ENCODE data around the gene CEP290.
"Not testable (repeated sequence)": the region's sequence is repeated elsewhere in the genome, so short reads cannot be mapped to it uniquely, and the experiment has no call there.

Gene CEP290

DNA sequence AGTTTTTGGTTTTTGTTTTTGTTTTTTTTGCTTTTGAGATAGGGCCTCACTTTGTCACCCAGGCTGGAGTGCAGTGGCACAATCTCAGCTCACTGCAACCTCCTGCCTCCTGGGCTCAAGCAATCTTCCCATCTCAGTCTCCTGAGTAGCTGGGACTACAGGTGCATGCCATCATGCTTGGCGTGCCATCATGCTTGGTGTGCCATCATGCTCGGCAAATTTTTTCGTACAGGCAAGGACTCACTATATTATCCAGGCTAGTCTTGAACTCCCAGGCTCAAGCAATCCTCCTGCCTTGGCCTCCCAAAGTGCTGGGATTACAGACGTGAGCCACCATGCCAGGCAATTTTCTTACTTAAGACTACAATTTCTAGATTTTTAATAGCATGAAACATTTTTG lies 2.2 kb downstream of the CEP290 start:
- not testable (repeated sequence) for H3K4me1 ChIP-seq (ENCODE audit: insufficient read depth, low read length); H3K27me3 ChIP-seq (ENCODE audit: control insufficient read depth in 1 of 2, insufficient read depth in 2 of 2, low read length in 2 of 2); H3K4me3 ChIP-seq (ENCODE audit: low read depth in 1 of 2, low read length in 2 of 2); H3K27ac ChIP-seq (ENCODE audit: low read depth, low read length); H3K9me3 ChIP-seq (ENCODE audit: low read length); H3K36me3 ChIP-seq (ENCODE audit: insufficient read depth, low read length); H3K9ac ChIP-seq (ENCODE audit: low read length)

DNA sequence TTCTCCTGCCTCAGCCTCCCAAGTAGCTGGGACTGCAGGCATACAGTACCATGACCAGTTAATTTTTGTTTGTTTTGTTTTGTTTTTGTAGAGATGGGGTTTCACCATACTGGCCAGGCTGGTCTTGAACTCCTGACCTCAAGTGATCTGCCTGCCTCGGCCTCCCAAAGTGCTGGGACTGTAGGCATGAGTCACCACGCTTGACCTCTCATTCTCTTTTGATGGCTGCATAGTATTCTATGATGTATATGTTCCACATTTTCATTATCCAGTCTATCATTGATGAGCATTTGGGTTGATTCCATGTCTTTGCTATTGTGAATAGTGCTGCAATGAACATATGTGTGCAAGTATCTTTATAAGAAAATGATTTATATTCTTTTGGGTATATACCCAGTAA lies 8.7 kb downstream of the CEP290 start:
- H3K9ac ChIP-seq (ENCODE audit: low read length); H3K4me3 ChIP-seq (ENCODE audit: low read depth in 1 of 2, low read length in 2 of 2); H3K27ac ChIP-seq (ENCODE audit: low read depth, low read length); H3K36me3 ChIP-seq (ENCODE audit: insufficient read depth, low read length); H3K9me3 ChIP-seq (ENCODE audit: low read length); H3K4me1 ChIP-seq (ENCODE audit: insufficient read depth, low read length); H3K27me3 ChIP-seq (ENCODE audit: control insufficient read depth in 1 of 2, insufficient read depth in 2 of 2, low read length in 2 of 2): not testable (repeated sequence)

DNA sequence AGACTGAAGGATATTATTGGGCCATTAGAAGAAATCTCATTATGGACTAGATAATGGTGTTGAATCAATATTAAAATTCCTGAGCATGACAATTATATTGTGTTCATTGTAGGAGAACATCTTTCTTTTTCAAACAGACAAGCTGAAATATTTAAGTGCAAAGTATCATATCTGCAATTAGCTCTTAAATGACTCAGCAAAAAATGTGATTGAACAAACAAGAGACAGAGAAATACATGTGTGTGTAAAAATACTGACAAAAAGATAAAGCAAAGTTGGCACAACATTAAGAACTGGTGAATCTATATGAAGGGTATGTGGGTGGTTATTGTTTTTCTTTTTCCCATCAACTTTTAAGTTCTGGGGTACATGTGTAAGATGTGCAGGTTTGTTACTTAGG lies 9.5 kb downstream of the CEP290 start:
- Histone ChIP-seq H3K4me3 (ENCODE audit: low read depth in 1 of 2, low read length in 2 of 2) (no peak overlapping the region), H3K9ac (ENCODE audit: low read length) (no peak overlapping the region), H3K27ac (ENCODE audit: low read depth, low read length) (no peak overlapping the region), H3K27me3 (ENCODE audit: control insufficient read depth in 1 of 2, insufficient read depth in 2 of 2, low read length in 2 of 2) (no peaks in the 10 kb centered on the region), H3K36me3 (ENCODE audit: insufficient read depth, low read length) (no peaks in the 10 kb centered on the region), H3K4me1 (ENCODE audit: insufficient read depth, low read length) (no peaks in the 10 kb centered on the region), H3K9me3 (ENCODE audit: low read length) (no peaks in the 10 kb centered on the region)

DNA sequence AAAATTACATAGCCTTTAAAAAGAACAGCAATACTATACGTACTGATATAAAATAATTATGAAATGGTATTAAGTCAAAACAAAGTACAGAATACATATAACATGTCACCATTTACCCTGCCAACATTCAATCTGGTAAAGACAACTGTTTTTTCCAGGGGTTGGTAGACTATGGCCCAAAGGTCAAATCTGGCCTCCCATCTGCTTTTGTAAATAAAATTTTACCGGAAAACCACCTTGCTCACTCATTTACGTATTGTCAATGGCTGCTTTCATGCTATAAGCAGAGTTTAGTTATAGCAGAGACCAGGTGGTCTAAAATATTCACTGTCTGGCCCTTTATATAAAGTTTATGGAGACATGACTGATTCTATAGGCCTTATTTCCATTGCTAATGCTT lies 14.0 kb downstream of the CEP290 start:
- H3K9me3 ChIP-seq (ENCODE audit: low read length) = no peaks in the 10 kb centered on the region
- H3K27me3 ChIP-seq (ENCODE audit: control insufficient read depth in 1 of 2, insufficient read depth in 2 of 2, low read length in 2 of 2) = no peaks in the 10 kb centered on the region
- no peaks in the 10 kb centered on the region for H3K36me3 ChIP-seq (ENCODE audit: insufficient read depth, low read length)
- H3K9ac ChIP-seq (ENCODE audit: low read length) = no peak overlapping the region
- no peak overlapping the region for H3K27ac ChIP-seq (ENCODE audit: low read depth, low read length)
- no peaks in the 10 kb centered on the region for H3K4me1 ChIP-seq (ENCODE audit: insufficient read depth, low read length)
- no peak overlapping the region for H3K4me3 ChIP-seq (ENCODE audit: low read depth in 1 of 2, low read length in 2 of 2)

DNA sequence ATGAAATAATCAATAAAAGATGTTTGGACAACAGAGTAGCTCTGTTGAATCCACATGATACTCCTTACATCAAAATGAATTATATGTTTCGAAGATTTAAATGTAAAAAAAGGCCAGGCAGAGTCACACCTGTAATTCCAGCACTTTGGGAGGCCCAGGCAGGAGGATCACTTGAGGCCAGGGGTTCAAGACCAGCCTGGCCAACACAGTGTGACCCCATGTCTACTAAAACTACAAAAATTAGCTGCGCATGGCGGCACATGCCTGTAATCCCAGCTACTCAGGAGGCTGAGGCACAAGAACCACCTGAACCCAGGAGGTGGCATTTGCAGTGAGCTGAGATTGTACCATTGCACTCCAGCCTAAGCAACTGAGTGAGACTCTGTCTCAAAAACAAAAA lies 14.8 kb downstream of the CEP290 start:
- Histone ChIP-seq H3K9ac (ENCODE audit: low read length) (no peak overlapping the region), H3K36me3 (ENCODE audit: insufficient read depth, low read length) (no peaks in the 10 kb centered on the region), H3K9me3 (ENCODE audit: low read length) (no peaks in the 10 kb centered on the region), H3K4me3 (ENCODE audit: low read depth in 1 of 2, low read length in 2 of 2) (no peak overlapping the region), H3K27ac (ENCODE audit: low read depth, low read length) (no peak overlapping the region), H3K4me1 (ENCODE audit: insufficient read depth, low read length) (no peaks in the 10 kb centered on the region), H3K27me3 (ENCODE audit: control insufficient read depth in 1 of 2, insufficient read depth in 2 of 2, low read length in 2 of 2) (no peaks in the 10 kb centered on the region)

DNA sequence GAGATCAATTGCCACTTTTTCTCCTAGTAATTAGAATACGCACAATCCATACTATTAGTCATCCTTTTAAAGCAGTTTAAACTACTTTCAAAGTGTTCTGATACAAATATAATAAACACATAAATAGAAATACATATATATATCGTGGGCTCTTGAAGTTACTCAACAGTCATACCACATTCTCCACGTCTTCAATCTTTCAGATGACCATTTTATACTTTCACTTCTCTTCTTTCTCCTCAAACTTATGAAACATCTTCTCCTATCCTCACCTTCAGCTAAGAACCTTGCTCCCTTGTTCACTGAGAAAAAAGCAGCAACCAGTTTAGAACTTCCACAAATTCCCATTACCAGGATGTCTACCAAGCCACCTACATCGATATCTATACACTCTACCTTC lies 19.2 kb downstream of the CEP290 start:
- Histone ChIP-seq H3K4me1 (ENCODE audit: insufficient read depth, low read length) (no peaks in the 10 kb centered on the region), H3K9me3 (ENCODE audit: low read length) (no peaks in the 10 kb centered on the region), H3K36me3 (ENCODE audit: insufficient read depth, low read length) (no peaks in the 10 kb centered on the region), H3K27ac (ENCODE audit: low read depth, low read length) (no peak overlapping the region), H3K27me3 (ENCODE audit: control insufficient read depth in 1 of 2, insufficient read depth in 2 of 2, low read length in 2 of 2) (no peaks in the 10 kb centered on the region), H3K9ac (ENCODE audit: low read length) (no peak overlapping the region), H3K4me3 (ENCODE audit: low read depth in 1 of 2, low read length in 2 of 2) (no peak overlapping the region)

DNA sequence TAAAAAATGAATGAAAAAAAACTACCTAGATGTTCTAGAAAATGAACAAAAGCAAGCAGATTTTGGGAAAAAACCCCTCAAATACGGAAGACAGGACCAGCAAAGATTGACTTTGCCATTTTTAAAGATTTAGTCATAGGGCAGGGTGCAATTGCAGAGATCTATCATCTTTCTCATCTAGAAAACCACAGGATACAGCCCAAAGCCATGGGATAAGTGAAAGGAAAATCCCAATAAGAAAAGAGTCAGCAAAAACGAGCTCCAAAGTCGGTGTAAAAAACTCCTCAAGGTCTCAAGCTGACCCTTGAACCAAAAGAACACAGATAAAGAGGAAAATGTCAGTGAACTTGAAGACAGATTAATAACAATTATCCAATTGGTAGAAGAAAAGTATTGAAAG lies 28.0 kb downstream of the CEP290 start:
- Histone ChIP-seq H3K27ac (ENCODE audit: low read depth, low read length) (no peak overlapping the region), H3K36me3 (ENCODE audit: insufficient read depth, low read length) (peaks cover 15% of the 10 kb centered on the region), H3K9me3 (ENCODE audit: low read length) (no peaks in the 10 kb centered on the region), H3K9ac (ENCODE audit: low read length) (no peak overlapping the region), H3K4me3 (ENCODE audit: low read depth in 1 of 2, low read length in 2 of 2) (no peak overlapping the region), H3K27me3 (ENCODE audit: control insufficient read depth in 1 of 2, insufficient read depth in 2 of 2, low read length in 2 of 2) (no peaks in the 10 kb centered on the region), H3K4me1 (ENCODE audit: insufficient read depth, low read length) (no peaks in the 10 kb centered on the region)

DNA sequence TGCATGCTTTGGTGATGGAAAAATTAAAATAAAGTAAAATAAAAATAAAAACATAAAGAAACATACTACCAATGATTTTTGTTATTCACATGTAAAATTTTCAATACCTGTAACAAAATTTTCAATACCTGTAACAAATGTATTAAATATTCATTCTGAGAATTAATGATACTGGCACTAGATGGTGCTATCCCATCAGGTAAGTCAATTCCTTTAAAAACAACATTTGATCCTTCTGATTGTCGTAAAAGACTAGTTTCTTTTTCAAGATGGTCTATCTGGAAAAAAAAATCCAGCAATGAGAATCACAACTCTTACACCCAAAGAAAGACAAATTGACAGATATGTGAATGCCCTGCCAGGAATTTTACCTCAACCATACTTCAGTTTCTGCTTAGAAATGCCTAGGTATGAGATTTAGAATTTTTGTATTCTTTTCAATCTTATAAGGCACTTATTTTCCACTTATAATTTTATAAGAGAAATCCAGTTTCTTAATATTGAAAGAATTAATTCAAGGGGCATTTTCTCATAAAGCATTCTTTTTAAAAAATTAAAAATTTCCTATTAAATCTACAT lies 30.7 kb downstream of the CEP290 start:
- Histone ChIP-seq H3K27me3 (ENCODE audit: control insufficient read depth in 1 of 2, insufficient read depth in 2 of 2, low read length in 2 of 2) (no peaks in the 10 kb centered on the region), H3K4me1 (ENCODE audit: insufficient read depth, low read length) (no peaks in the 10 kb centered on the region), H3K27ac (ENCODE audit: low read depth, low read length) (no peak overlapping the region), H3K9ac (ENCODE audit: low read length) (no peak overlapping the region), H3K9me3 (ENCODE audit: low read length) (no peaks in the 10 kb centered on the region), H3K4me3 (ENCODE audit: low read depth in 1 of 2, low read length in 2 of 2) (no peak overlapping the region), H3K36me3 (ENCODE audit: insufficient read depth, low read length) (peaks cover 18% of the 10 kb centered on the region)

DNA sequence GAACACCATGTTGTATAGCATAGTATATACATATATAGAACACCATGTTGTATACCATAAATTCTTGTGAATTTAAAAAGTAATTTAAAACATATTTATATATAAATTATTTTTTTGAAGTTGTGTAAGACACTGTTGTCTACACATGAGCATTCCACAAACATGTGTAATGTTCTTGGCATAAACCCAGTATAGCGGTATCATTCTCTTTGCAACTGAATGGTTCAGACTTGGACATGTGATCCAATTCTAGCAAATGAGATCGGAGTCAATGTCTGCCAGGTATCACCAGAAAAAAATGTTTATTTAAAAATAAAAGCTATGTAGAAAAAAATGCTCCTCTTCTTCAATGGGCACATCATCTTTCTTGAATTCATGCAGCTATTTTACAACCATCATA lies 33.9 kb downstream of the CEP290 start:
- Histone ChIP-seq H3K4me1 (ENCODE audit: insufficient read depth, low read length) (no peaks in the 10 kb centered on the region), H3K36me3 (ENCODE audit: insufficient read depth, low read length) (peaks cover 13% of the 10 kb centered on the region)

DNA sequence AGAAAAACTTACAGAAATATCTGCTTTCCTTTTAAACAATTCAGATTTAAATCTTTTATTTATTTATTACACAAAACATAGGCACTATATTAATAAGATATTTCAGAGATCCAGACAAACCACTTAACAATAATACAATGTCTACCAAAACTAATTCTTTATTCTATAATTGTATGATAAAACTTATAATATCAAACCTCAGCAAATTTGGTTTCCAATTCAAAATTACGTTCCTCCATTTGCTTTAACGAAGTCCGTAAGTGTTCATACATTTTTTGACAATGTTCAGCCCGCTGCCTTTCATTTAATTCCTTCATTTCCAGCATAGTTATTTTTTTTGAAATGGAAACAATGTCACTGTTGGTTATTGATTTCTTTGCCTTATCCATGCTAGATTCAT lies 48.3 kb downstream of the CEP290 start:
- no peaks in the 10 kb centered on the region for H3K9me3 ChIP-seq (ENCODE audit: low read length)
- H3K27me3 ChIP-seq (ENCODE audit: control insufficient read depth in 1 of 2, insufficient read depth in 2 of 2, low read length in 2 of 2) = no peaks in the 10 kb centered on the region
- H3K27ac ChIP-seq (ENCODE audit: low read depth, low read length) = no peak overlapping the region
- no peaks in the 10 kb centered on the region for H3K4me1 ChIP-seq (ENCODE audit: insufficient read depth, low read length)
- H3K9ac ChIP-seq (ENCODE audit: low read length) = no peak overlapping the region
- H3K36me3 ChIP-seq (ENCODE audit: insufficient read depth, low read length) = no peaks in the 10 kb centered on the region
- no peak overlapping the region for H3K4me3 ChIP-seq (ENCODE audit: low read depth in 1 of 2, low read length in 2 of 2)

More for the DNA sequence above, 33.9 kb downstream of the CEP290 start:
- Histone ChIP-seq H3K27me3 (ENCODE audit: control insufficient read depth in 1 of 2, insufficient read depth in 2 of 2, low read length in 2 of 2) (no peaks in the 10 kb centered on the region), H3K4me3 (ENCODE audit: low read depth in 1 of 2, low read length in 2 of 2) (no peak overlapping the region), H3K9ac (ENCODE audit: low read length) (no peak overlapping the region), H3K27ac (ENCODE audit: low read depth, low read length) (no peak overlapping the region), H3K9me3 (ENCODE audit: low read length) (no peaks in the 10 kb centered on the region)

DNA sequence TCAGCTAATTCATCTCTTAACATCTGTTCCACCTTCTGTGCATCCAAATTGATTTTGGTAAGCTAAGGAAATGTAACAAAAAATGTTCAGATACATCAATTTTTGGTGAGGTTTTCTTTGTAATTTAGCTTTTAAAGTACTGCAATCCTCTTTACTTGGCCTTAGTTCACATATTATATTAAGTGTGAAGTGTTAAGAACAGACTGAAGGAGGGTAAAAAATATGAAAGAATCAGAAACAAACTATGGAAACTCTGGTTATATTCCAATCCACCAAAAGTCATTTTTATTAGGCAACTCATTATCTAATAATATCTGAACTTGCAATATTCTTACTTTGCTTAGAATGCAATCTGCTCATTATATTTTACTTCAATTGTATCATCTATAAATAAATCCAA lies 49.1 kb downstream of the CEP290 start:
- Histone ChIP-seq H3K36me3 (ENCODE audit: insufficient read depth, low read length) (no peaks in the 10 kb centered on the region), H3K4me3 (ENCODE audit: low read depth in 1 of 2, low read length in 2 of 2) (no peak overlapping the region), H3K27ac (ENCODE audit: low read depth, low read length) (no peak overlapping the region), H3K4me1 (ENCODE audit: insufficient read depth, low read length) (no peaks in the 10 kb centered on the region), H3K9ac (ENCODE audit: low read length) (no peak overlapping the region), H3K9me3 (ENCODE audit: low read length) (no peaks in the 10 kb centered on the region), H3K27me3 (ENCODE audit: control insufficient read depth in 1 of 2, insufficient read depth in 2 of 2, low read length in 2 of 2) (no peaks in the 10 kb centered on the region)

DNA sequence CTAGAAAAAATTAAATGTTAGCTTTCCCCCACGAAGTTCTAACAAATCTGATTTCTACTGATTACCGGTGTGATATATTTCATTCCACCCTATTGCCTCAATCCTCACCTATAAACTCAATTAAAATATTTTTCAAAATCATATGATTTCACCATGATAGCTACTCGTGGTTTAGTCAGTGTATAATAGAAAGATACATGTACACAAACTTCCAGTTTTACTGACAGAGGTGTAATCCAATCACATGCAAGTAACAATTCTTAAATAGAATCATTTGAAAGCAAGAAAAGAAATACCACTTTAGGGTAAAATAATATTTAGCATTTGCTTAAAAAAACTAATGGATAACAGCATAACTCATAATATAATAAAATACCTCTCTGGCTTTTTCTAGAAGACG lies 57.7 kb downstream of the CEP290 start:
- Histone ChIP-seq H3K27me3 (ENCODE audit: control insufficient read depth in 1 of 2, insufficient read depth in 2 of 2, low read length in 2 of 2) (no peaks in the 10 kb centered on the region), H3K4me3 (ENCODE audit: low read depth in 1 of 2, low read length in 2 of 2) (no peak overlapping the region), H3K9me3 (ENCODE audit: low read length) (no peaks in the 10 kb centered on the region), H3K4me1 (ENCODE audit: insufficient read depth, low read length) (no peaks in the 10 kb centered on the region), H3K9ac (ENCODE audit: low read length) (no peak overlapping the region), H3K36me3 (ENCODE audit: insufficient read depth, low read length) (peaks cover 14% of the 10 kb centered on the region), H3K27ac (ENCODE audit: low read depth, low read length) (no peak overlapping the region)
